ENCODE data around the gene TESMIN.
A peak's percentile ranks its signal among the peaks of the same experiment; 100 is the strongest.

TESMIN gene

DNA sequence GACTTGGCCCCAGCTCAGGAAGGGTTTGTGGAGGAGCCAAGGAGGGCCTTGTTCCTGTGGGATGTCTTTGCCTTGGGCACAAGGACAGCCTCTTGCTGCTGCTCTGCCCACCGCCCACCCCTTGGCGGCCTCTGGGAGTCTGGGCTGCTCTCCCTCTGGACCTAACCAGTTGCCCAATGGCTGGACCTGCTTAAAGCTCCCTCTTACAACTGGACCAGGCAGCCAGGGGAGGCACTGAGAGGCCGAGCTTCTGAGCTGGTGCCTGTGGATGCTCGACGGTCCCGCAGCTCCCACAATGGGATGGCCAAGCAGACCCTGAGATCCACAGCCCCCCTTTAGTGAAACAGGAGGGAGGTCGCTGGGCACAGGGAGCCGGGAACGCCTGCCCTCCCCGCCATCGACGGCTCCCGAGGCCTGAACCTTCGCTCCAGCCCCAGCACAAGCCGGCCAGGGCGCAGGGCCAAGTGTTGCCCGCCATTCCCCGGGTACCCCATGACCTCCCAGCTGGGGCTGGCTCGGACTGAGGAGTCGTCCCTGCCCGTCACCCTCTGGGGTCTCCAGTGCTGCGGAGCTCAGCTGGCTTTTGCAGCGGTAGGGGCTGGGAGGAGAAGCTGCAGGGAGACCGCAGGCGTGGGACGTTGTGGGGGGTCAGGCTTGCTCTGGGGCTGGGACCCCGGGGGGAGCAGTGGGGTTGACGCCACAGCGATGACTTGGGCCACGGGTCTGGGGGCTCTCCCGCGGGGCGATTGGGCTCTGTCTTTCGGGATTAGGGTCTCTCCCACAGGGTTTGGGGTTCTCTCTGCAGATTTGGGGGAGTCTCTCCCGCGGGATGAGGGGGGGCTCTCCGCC is 67.6 kb downstream of the TESMIN start:
- no peak for DNase-seq (ENCODE audit: low spot score)

DNA sequence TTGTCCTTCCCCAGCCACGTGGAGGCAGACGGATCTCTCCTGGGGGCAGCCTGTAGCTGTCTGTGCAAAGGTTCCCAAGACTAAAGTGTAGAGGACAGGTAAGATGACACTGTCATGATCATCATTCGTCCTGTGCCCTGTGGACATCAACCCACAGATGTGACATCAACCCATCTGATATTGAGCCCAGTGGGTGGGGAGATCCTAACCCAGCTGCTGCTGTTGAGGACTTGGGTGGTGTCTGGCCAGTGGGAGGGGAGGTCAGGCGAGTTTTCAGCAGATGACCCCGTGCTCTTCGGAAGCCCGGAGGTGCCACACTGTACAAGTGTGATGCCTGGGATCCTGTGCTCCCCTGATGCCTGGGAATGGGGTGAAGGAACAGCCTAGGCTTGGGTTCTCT is 68.2 kb downstream of the TESMIN start:
- DNase-seq (ENCODE audit: low spot score): no peak

DNA sequence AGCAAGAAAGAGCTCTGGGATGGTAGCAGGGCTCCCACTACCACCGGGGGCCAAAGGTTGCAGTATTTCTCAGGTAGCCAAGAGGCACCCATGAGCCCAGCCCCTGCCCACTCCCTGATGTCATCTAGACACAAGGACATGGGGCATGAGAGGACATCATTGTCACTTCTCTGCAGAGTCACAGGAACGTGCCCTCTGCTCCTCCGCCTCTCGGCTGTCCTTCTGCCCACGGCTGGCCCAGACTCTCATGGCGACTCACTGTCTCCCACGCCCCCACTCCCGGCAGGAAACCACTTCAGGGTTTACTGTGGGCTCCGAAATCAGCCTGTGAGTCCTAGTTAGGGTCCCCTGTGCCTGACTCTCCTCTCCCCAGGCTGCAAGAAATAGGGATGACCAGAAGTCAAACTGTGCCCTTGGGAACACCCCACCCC is 68.8 kb downstream of the TESMIN start:
- DNase-seq (ENCODE audit: low spot score): no peak

DNA sequence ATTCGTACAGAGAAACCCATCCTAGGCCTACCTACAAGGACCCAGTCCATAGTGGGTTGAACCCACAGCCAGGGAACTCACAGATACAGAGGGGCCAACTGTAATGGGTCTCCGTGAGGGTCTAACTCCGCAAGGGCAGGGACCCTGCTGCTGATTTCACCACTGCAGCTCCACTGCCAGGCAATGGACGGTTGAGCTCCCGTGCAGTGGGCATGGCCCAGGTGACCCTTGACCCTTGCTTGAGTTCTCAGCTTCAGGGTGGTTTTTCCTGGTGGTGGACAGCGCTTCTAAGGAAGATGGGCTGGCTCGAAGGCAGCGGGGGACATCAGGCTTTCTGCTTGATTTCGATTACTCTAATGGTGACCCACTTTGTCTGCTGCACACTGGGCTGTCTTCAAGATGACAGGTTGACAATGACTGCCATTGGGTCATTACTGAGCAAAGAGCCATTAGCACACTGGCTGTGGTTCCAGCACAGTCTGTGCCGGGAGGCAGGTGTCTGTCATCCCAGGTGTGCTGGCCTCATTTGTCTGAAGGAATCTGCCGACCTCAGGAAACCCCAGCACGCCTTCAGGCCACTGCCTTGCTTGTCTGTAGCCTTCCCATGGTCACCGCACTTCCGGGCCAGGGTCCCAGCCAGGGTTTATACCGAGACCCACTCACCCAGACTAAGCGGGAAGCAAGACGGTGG is 70.6 kb downstream of the TESMIN start:
- DNase-seq (ENCODE audit: low spot score): no peak

DNA sequence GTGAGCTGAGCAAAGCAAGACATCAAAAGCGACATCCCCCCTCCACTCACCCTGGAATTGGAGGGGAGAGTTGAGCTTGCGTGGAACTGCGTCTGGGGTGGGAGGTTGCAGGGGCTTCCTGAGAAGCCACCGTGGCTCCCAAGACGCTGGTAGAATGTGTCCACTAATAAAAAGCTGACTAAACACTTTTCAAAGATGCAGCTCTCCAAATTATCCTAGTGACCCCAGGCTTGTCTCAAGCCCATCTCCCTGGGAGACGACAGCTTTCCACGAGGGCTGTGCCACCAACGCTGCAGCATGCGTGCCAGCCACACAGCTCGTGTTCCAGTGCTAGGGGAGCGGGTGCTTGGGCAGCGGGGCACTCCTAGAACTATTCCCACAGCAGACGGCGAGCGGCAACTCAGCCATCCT is 73.3 kb downstream of the TESMIN start:
- no peak for DNase-seq (ENCODE audit: low spot score)

DNA sequence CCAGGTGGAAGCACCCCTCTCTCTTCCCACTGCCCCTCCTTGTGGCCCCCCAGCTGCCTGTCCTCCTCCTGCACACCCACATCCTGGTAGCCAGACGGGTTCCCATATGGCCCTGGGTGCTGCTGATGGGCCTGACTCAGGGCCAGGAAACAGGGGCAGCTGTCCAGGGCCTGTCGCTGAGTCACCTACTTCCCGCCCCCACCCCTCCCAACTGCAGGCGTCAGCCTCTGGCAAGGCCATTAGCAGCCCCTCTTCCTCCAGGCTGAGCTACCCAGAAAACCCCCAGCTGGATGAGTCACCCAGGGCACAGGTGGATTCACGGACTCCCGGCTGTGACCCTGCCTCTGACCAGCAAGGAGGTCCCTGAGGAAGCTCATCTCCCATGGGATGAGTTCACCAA is 73.9 kb downstream of the TESMIN start:
- no peak for DNase-seq (ENCODE audit: low spot score)

DNA sequence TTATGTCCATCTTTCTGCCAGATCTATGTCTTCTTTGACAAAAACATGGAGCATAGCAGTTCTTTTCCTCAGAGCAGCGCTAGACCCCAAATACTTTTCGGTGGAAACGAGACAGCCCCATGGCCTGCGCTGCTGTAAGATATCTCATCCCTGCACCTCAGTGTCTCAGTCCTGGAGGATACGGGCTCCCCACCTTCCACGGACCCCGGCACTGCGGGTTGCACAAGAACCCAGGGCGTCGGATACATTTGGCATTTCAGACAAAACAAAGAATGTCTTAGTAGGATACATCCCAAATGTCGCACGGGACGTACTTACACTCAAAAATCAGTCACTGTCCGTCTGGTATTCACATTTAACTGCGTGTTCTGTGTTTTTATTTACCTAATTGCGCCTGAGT is 76.9 kb downstream of the TESMIN start:
- DNase-seq (ENCODE audit: low spot score): no peak

DNA sequence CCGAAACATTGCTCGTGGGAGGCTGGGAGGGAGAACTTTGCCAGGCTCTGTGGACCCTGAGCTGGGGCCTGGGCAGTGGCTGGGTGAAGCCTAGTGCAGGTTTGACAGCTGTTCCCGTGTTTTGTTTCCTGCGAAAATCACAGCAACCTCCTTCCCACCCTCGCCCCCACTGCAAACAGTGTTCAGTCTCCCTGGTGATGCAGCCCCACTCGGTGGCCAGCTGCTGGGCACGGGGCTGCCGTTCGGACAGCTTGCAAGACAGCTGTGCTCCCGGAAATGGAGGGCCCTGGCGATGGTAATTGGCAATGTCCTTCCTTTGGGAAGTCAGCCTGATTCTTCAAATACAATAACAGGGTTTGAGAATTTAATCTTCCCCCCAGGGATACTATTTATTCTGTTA is 77.3 kb downstream of the TESMIN start:
- DNase-seq (ENCODE audit: low spot score): no peak

DNA sequence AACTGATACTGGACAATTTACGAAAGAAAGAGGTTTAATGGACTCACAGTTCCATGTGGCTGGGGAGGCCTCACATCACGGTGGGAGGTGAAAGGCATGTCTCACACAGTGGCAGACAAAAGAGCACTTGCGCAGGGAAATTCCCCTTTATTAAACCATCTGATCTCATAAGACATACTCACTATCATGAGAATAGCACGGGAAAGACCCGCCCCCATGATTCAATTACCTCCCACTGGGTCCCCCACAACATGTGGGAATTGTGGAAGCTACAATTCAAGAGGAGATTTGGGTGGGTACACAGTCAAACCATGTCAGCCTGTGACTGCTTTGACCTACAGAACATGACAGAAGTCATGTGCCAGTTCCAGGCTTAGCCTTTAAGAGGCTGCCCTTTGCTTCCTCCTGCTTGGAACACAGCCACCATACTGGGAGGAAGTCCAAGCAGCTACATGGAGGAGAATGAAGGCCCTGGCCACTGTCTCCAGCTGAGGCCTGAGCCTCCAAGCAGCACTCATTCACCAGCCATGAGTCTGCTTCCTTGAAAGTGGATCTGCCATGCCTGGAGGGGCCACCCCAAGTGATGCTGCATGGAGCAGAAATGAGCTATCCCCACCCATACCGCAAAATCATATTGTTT is 77.9 kb downstream of the TESMIN start:
- DNase-seq (ENCODE audit: low spot score): no peak

DNA sequence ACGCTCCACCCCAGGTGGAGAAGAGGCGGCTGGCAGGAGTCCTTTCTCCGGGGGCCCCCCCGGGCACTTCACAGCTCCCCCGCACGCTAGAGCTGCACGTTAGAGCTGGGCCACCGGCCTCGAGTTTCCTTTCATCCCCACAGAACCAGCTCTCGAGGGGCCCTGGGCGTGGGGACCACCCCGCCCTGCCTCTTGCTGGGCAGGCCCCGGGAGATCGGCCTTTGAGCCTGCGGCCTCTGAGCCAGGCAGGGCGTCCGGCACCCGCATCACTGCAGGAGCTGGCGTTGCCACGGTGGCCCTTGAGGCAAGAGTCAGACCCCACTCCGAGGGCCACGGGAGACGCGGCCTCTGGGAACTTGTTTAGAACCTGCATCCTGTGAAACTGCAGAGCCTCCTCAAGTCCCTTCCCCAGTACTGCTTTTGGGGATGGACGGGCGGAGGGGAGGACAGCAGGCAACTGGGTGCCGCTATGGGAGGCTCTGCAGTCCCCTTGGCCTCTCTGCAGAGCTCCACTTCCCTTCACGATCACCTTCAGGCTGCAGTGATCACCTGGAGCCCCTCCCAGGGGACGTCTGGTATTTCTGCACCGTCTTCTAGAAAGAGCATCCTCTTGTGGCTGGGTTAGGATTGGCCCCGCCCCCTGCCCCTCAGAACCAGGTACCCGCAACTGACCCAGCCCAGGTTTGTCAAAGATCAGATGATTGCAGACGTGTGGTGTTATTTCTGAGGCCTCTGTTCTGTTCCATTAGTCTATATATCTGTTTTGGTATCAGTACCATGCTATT is 80.9 kb downstream of the TESMIN start:
- no peak for DNase-seq (ENCODE audit: low spot score)

DNA sequence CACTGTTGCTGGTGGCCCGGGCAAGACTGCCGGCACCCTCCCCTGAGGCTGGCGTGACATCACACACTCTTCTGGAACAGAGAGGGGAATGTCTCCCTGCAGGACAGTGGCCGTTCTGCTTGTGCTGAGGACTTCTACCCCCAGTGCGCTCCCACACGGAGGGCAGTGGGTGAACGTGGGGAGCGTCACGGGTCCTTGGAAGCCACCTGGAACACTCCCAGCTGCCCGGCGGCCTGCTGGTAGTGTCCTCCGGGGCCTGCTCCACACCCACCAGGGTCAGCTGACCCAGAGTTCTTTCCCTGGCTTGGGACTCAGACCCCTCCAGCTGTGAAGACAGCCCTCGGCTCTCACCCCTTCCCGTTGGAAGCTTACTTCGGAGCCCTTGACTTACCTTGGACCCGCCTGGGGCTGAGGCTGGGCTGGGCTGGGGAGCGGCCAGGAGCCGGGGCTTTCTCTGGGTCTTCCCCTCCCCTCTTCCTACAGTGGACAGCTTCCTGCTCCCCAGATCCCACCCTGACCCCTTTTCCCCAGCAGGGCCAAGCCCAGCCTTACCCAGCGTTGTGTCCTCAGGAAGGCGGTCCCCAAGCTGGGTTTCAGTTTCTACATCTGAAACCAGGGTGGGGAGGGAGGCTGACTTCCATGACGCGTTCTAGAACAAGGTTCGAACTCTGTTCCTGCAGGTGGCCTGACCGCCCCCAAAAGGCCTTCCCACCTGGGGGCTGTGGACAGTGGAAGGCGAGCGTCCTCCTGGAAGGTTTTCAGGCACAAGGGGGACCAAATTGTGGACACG is 81.8 kb downstream of the TESMIN start:
- DNase-seq (ENCODE audit: low spot score): no peak

DNA sequence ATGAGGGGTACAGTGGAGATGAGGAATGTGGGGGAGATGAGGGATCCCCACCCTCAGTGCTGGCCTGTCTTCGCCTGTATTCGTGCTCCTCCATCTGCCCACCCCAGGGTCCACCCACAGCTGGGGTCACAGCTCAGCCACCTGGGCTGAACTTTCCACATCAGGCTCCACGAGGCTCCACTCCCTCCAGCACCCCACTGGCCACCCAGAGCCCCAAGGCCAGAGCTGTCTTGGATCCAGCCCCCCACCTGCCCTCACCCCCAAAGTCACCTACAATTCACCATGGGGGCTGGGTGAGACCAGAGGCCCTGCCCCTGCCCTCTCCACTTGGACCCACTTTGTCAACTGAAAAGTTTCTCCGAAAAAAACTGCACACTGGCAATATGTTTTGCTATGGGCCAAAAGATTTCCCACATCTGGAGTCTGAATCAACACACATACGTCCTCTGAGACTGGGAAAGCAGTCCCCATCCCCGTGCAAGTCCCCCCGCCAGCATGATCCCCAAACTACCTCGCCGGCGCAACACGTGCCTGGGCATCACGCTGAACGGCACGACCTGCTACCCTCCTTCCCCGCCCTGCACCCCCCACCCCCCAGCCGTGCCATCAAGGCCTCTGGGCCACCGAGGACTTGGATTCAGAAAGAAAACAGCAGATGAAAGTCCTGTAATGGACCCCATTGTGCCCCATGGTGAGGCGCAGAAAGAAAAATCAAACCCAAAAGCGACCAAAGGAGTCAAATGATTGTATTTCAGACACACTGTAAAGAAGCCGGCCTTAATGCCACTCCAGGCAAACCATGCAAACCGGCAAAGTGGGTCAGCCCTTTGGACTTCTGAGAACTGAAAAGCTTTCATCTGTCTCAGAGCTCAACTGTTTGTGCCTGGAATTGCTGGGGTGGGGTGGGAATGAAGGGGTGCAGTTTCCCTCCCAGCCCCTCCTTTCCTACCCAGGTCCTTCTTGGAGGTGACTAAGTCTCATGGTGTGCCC is 83.5 kb downstream of the TESMIN start:
- no peak for DNase-seq (ENCODE audit: low spot score)

DNA sequence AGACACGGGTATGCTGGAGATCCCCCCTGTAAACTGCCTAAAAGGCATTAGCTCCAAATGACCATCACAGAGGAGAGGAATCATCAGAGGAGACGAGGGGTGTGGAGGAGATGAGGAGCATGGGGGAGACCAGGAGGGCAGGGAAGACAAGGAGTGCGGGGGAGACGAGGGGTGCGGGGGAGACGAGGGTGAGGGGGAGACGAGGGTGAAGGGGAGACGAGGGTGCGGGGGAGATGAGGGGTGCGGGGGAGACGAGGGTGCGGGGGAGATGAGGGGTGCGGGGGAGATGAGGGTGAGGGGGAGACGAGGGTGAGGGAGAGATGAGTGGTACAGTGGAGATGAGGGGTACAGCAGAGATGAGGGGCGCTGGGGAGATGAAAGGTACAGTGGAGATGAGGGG is 84.5 kb downstream of the TESMIN start:
- DNase-seq (ENCODE audit: low spot score): peak; percentile 78

DNA sequence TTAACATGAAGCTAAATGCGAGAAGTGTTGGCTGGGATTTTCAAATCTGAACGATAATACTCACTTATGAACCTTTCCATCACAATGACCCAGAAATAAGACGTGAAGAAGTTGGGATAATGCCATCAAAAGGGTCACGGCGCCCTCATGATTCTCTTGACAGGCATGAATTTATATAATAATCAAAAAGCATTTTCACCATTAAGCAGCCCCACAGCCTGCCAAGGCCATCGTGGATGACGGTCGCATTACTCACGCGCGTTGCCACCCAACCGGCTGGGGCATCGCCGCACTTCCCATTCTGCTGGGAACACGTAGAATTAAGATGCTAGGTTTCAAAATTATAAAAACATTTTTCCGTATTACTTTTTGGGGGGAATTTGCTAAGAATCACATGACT is 85.9 kb downstream of the TESMIN start:
- DNase-seq (ENCODE audit: low spot score): no peak

DNA sequence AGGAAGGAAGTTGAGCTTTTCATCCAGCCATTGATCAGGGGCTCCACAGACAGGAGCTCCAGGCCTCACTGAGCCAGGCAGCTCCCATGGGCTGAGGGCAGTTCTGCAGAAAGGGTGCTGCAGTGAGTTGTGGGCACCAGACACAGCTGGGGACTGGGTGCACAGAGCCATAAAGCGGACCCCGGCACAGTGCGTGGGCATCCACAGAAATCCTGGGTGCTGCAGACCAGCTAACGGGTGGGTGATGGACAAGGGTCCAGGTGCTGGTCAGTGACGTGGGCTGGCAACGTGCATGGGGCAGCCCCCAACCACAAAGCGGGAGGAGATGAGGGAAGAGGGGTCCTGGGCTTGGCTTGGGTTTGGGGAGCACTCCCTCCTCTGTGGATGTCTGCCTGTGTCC is 86.4 kb downstream of the TESMIN start:
- DNase-seq (ENCODE audit: low spot score): no peak

DNA sequence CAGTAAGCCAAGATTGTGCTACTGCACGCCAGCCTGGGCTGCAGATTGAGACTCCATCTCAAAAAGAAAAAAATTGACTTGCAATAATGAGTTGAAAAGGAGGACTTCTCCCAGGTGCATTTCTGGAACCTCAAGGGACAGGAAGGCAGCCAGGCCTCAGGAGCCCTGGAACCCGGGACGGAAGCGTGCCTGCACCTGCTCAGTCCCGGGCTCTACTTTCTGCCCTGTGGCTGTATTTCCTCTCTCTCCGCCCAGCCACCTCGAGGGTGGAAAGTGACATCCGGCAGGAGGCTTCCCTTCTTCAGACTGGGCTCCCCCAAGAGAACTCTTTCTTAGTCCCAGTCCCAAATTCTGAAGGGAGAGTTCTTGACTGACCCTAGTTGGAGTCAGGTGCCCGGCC is 87.2 kb downstream of the TESMIN start:
- DNase-seq (ENCODE audit: low spot score): no peak

DNA sequence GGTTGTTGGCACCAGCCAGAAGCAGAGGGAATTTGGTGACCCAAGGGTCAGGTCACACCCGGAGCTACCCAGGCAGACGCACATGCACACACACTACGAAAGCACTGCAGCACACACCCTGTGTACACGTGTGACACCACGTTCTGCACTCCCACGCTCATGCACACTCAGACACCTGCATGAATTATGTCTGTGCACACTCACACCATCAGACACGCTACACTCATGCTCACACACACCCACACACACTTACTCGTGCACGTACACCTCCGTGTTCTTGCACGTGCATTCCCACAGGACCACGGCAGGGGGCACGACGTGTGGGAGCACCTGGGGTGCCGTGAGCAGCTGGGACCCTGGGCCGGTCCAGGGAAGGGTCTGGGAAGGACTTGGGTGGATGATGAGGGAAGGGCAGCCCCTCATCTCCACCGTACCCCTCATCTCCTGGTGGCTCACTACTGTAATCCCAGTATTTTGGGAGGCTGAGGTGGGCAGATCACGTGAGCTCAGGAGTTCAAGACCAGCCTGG is 87.8 kb downstream of the TESMIN start:
- DNase-seq (ENCODE audit: low spot score): no peak

DNA sequence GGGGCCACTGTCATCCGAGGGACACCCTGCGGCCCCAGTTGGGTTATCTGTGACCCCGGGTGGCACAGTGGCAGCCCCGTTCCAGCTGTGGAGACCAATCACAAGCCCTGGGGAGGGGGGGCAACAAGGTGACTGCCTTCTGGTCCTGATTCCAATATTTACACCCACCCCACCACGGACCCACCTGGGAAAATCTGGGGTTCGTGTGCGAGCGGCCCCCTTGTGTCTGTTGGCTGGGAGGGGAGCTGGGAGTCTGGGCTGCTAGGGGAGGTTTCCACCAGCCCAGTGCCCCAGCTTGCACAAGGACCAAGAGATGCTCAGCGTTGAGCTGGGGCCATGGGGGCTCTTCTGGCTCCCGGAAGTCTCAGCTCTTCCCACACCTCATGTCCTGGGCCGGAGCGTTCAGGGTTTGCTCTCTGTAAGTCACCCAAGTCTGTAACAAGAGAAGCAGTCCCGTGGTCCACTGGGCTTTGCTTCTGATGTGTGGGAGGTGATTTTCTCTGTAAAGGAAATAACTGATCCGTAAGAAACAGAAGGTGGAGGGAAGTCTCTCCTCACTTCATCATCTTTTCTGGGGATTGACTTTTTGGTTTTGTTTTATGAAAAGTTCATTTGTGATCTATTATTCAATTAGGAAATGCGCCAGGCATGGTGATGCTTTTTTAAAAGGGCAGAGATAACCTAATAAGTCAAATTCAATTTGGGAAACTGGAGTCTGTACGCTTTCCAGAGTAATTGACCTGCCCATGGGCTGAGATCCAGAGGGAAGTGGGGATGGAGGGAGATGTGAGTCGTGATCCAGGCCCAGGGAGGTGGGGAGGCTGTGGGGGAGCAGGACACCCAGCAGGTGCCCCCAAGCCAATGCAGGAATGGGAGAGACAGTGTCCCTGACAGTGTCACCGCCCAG is 89.4 kb downstream of the TESMIN start:
- DNase-seq (ENCODE audit: low spot score): no peak

DNA sequence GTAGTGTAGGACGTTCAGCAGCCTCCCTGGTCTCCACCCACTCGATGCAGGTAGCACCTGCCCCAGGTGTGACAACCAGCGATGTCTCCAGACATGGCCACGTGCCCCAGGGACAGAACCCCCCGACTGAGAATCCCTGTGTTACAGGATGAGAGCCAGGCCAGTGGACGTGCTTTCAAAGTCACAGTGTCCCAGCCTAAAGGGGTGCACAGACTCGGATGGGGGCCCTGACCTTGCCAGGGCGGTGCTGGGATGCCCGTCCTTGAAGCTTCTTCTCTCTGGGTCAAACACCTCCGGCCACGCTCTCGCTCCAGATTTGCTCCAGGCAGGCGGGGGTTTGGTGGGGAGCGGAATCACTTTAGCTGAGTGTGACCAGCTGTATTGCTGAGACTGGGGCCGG is 90.3 kb downstream of the TESMIN start:
- DNase-seq (ENCODE audit: low spot score): no peak

All from HuH-7 (cell line).